SU-DHL-6 (cell line): Measurements from ENCODE around the gene TMEM207.

Source experiments
- EZH2phosphoT487 ChIP-seq: fragments of 200-600 bp; sonication (generic), shearing (Covaris generic); conservative IDR thresholded peaks from 2 replicates; pipeline ENCODE4 v1.6.1; 2018; ENCODE audit warnings: mild to moderate bottlenecking, antibody characterized with exemption, low read length, moderate library complexity, mixed read lengths
- TF ChIP-seq, protein P1 (sequence below): fragments of 200-600 bp; sonication (generic); IDR thresholded peaks from one replicate; pipeline ENCODE4 v1.5.1; 2017; ENCODE audit warnings: antibody characterized with exemption, mild to moderate bottlenecking, low read length, moderate library complexity; ENCODE audit not compliant: insufficient read depth, poor library complexity, severe bottlenecking

DNA sequence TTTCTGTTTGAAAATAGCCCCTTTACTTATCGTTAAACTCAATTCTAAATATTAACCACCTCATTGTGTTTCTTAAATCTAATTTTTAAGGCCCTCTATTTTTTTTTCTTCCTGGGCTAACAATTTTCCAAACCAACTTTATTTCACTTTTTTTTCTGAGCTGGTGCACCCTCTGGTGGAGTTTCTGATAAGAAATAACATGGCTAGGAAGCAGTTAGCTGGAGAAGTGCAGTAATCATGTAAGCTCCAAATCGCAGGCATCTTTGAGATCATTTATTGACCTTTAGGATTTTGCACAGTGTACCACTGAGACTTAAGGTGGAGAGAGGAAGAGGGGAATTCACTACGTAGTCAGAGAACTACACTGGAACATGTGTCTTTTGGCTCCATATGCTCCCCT is 6.4 kb downstream of the TMEM207 start:
- TF ChIP-seq, protein P1, sequence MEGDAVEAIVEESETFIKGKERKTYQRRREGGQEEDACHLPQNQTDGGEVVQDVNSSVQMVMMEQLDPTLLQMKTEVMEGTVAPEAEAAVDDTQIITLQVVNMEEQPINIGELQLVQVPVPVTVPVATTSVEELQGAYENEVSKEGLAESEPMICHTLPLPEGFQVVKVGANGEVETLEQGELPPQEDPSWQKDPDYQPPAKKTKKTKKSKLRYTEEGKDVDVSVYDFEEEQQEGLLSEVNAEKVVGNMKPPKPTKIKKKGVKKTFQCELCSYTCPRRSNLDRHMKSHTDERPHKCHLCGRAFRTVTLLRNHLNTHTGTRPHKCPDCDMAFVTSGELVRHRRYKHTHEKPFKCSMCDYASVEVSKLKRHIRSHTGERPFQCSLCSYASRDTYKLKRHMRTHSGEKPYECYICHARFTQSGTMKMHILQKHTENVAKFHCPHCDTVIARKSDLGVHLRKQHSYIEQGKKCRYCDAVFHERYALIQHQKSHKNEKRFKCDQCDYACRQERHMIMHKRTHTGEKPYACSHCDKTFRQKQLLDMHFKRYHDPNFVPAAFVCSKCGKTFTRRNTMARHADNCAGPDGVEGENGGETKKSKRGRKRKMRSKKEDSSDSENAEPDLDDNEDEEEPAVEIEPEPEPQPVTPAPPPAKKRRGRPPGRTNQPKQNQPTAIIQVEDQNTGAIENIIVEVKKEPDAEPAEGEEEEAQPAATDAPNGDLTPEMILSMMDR, result no peak
- TF ChIP-seq EZH2phosphoT487, result no peak
